Caki2 (cell line): ENCODE data around the gene AATF. TPM values are rescaled to one million over a fixed set of nuclear protein-coding genes. Genes with fewer than 3 reads are reported as not detected.
A peak's percentile ranks its signal among the peaks of the same experiment; 100 is the strongest.

Experiments used
- DNase-seq: peaks from one replicate; pipeline ENCODE4 v3.0.0-alpha.2; 2015; ENCODE audit warnings: low read depth
- in situ Hi-C: cut with HindIII; loops from 2 replicates; pipeline ENCODE4 v1.10.0; 2016; ENCODE audit warnings: low sequenced_read_pairs, low pct_unique_long_range_greater_than_20kb, mixed read lengths
- total RNA-seq: library from RNA; depleted of rRNA; stranded (reverse); fragments of >200 nt; shearing (Covaris generic); gene quantifications from 2 replicates; pipeline ENCODE4 v1.2.3, GENCODE V29; 2014; ENCODE audit warnings: low replicate concordance

Gene AATF
- total RNA-seq, 1 experiment from 2014 or later = 49.9 TPM

- DNase-seq = no peak
- in situ Hi-C loops = no loop called here
Measured at GRCh38 chr17:36951084-36951789, 2.5 kb downstream of the AATF start.

- in situ Hi-C loops = no loop called here
- no peak for DNase-seq
Measured at GRCh38 chr17:36971508-36971907, 22.8 kb downstream of the AATF start.

GRCh38 chr17:36972186-36972700, 23.5 kb downstream of the AATF start:
- in situ Hi-C loops = no loop called here
- DNase-seq = peak; percentile 51

DNA sequence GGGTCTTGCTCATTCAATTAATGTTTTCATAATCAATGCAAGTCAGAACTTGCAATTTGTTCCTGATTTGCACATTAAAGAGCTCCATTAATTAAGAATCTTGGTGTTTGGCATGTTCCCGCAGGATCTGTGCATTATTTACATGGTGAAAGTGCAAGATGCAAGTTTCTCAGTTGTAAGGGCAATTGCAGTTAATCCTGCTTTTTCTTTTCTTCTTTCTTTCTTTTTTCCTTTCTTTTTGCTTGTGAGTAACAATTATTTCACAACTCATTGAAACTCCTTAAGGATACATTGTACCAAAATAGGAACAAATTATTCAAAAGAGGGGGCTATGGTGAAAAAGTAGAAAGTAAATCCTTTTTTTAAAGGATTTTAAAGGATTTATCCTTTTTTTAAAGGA, 24.2 kb downstream of the AATF start:
- in situ Hi-C loops = no loop called here
- DNase-seq = no peak

DNA sequence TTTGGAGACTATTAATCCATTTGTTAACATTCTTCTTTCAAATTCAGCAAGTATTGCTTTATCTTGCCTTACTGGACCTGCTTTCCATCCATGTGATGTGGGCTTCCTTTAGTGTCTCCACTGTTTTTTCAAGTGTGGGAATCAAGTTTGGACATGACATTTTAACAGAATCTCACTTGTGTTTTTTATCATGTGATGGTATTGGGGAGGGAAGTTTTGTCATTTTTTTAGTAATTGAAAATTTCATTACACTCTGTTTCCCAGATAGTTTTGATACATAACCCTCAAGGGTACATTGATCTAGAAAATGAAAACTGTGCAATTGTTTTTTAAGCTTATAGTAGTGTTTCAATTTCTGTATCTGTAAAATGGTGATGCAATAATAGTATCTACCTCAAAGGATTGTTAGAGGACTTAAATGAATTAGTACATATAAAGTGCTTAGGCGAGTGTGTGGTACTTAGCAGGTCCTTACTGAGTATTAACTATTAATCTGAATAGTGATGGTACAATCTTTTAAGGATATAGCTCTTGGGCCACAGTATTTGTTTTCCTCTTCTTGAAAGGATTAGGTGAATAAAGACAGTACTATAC, 27.3 kb downstream of the AATF start:
- DNase-seq = no peak
- in situ Hi-C loops = no loop called here

- no peak for DNase-seq
- in situ Hi-C loops = no loop called here
Measured at GRCh38 chr17:36977066-36977465, 28.3 kb downstream of the AATF start.

- in situ Hi-C loops = no loop called here
- DNase-seq = no peak
Measured at GRCh38 chr17:36977568-36977967, 28.8 kb downstream of the AATF start.

- DNase-seq = no peak
- in situ Hi-C loops = no loop called here
Measured at GRCh38 chr17:36978810-36979564, 30.2 kb downstream of the AATF start.

GRCh38 chr17:36979565-36979941, 30.8 kb downstream of the AATF start:
- in situ Hi-C loops = no loop called here
- no peak for DNase-seq

- in situ Hi-C loops = no loop called here
- DNase-seq = peak; percentile 44
Measured at GRCh38 chr17:36980280-36980761, 31.6 kb downstream of the AATF start.

DNA sequence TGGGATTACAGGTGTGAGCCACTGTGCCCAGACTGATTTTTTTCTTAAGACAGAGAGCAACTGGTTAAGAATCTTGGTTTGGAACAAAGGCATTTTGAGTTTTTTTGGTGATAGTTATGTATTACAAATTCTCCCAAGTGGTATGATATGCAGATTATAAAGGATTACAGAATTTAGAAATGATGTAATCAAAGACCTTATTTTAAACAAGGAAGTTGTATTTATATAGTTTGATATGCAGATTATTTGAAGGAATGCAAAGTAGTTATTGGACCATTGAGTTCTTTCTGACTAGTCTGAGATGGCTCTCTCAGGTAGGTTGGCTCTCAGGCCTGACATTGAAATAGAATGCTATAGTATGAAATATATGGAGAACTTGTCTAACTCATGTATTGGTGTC, 34.9 kb downstream of the AATF start:
- DNase-seq = no peak
- in situ Hi-C loops = no loop called here

DNA sequence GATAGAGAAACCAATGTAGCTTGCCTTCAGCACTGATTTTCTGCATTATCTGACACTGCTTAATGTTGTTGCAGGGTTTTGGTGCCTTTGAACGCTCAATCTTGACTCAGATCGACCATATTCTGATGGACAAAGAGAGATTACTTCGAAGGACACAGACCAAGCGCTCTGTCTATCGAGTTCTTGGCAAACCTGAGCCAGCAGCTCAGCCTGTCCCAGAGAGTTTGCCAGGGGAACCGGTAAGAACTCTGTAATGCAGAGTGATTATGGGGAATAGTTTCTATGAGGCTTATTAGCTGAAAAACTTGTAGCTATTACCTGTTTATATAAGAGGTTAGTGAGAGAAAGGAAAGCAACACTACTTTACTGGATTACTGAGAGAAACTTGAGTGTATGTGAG, 40.4 kb downstream of the AATF start:
- DNase-seq = no peak
- in situ Hi-C loops = no loop called here

- DNase-seq = no peak
- in situ Hi-C loops = no loop called here
Measured at GRCh38 chr17:36992701-36993100, 43.9 kb downstream of the AATF start.

DNA sequence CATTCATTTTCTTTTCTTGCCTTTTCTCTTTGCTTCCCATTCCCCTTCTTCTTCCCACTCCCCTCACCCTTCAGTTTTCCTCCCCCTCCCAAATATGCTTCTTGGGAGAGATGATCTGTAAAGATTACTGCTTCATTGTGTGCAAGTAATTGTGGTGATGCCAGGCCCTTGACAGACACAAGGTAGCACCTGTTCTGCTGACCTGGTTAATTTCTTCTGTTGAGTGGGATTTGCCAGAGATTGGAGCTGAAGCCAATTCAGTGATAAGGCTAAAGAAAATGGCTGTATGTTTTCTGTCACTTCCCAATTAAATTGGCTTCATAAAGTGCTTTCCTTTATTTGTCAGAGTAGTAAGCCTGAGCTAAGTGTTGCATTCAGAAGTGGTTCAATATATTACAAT, 44.5 kb downstream of the AATF start:
- in situ Hi-C loops = no loop called here

GRCh38 chr17:36994438-36994837, 45.7 kb downstream of the AATF start:
- in situ Hi-C loops = no loop called here

More for the DNA sequence above, 44.5 kb downstream of the AATF start:
- DNase-seq = no peak

DNA sequence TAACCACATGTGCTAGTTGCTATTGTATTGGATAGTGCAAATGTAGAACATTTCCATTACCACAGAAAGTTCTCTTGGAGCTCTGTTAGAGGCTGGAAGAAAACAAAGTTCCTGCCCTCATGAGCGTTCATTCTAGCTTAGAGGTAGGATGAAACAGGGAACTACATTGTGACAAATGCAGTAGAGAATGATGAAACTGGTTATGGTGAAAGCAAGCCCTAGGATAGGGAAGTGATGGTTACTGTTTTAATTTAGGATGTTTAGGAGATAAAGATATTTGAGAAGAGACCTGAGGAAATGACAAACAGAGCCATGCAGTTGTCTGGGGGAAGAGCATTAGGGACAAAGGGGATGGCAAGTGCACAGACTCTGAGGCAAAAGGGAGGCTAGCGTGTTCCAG, 50.7 kb downstream of the AATF start:
- in situ Hi-C loops = no loop called here
- DNase-seq = no peak

More at GRCh38 chr17:36994438-36994837, 45.7 kb downstream of the AATF start:
- DNase-seq = no peak

DNA sequence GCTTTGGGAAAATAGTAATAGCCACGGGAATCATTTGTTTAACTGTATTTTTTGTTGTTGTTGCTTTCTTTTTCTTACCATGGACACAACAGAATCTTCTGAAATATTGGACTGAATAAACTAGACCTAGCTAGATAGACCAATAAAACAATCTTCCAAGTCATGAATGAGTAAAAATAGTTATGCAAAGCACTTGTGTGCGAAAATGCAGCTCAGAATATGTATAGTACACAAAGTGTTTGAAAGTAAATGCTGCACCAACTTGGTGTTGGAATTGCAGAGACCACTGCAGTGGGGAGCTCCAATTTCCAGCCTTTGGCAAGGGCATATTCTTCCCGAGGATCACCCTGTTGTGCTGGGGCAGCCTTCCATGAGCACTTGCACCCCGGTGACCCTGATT, 68.0 kb downstream of the AATF start:
- DNase-seq = no peak
- in situ Hi-C loops = no loop called here

DNA sequence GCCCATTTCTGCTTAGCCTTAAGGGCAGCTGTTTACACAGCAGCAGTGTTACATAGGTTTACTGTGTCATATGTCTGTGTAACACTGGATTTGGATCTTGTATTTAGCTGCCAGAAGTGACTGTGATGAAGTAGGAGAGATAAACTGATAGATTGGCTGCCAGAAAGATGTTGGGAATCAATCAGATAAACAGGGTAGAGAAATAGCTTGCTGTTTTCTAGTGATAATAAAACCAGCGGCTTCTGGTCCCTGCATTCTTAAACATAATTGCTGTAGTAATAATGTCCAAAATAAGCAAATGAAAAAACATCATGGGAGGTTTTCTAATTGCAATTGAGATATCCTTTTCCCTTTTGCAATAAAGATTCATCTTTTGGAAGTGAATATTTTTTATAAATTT, 68.7 kb downstream of the AATF start:
- DNase-seq = no peak
- in situ Hi-C loops = no loop called here

DNA sequence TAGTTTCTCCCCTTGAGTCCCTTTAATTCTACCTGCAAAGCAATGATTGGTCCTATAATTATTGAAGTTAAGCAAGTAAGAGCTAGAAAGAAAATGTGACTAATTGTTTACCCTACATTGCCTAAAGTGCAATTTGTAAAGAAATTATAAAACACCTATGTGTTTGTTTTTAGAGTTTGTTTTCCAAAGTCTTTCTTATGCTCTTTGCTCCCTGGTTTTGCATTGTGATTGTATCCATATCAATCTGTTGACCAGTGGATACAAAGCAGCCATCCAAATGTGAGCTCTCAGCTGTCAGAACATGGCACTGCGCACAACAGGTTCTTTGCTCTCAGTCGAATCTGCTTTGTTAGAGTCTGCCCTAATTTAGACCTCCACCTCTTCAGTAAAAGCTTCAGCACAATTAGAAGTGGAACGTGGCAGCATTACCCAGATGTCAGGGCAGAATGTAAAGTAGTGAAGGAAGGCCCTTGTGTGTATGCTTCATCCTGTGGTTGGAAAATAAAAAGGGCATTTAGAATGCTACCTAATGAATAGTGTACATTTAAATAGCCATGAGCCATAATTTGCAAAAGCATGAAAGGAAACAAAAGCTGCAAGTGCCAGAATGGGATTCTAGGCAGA, 70.5 kb downstream of the AATF start:
- DNase-seq = no peak
- in situ Hi-C loops = no loop called here
